Kidney epithelial cell (primary cell): ENCODE data around the gene THPO. TPM values are rescaled to one million over a fixed set of nuclear protein-coding genes. Genes with fewer than 3 reads are reported as not detected.

Experiments
- DNase-seq: peaks from one replicate; pipeline ENCODE4 v3.0.0-alpha.2; 2010; ENCODE audit warnings: low read depth
- H3K27me3 ChIP-seq: 2 replicates; pipeline ENCODE4 v1.6.0; 2011; ENCODE audit warnings: low read length; ENCODE audit not compliant: control insufficient read depth, insufficient read depth
- H3K36me3 ChIP-seq: 2 replicates; pipeline ENCODE4 v1.5.1; 2011; ENCODE audit warnings: low read length; ENCODE audit not compliant: control insufficient read depth, insufficient read depth
- H3K4me3 ChIP-seq: 2 replicates; pipeline ENCODE4 v1.5.1; 2011; ENCODE audit warnings: low read depth, mild to moderate bottlenecking, control low read depth, low read length
- total RNA-seq: library from RNA; depleted of rRNA; stranded (reverse); fragments of >200 nt; gene quantifications from 2 replicates; pipeline ENCODE4 v1.2.3, GENCODE V29; 2015
- TF ChIP-seq, protein P1 (sequence below): IDR thresholded peaks from 2 replicates; pipeline ENCODE4 v1.5.1; 2011; ENCODE audit warnings: mild to moderate bottlenecking, moderate library complexity, low read length, control low read depth, inconsistent platforms; ENCODE audit not compliant: insufficient read depth, poor library complexity, severe bottlenecking

The THPO gene
- total RNA-seq, 1 donor from 2014 or later, result 0.25 TPM

- Histone ChIP-seq H3K36me3 (peaks cover 11% of the 10 kb centered on the region), H3K27me3 (no peaks in the 10 kb centered on the region), H3K4me3 (peak overlapping the region; percentile 61)
- TF ChIP-seq, protein P1, sequence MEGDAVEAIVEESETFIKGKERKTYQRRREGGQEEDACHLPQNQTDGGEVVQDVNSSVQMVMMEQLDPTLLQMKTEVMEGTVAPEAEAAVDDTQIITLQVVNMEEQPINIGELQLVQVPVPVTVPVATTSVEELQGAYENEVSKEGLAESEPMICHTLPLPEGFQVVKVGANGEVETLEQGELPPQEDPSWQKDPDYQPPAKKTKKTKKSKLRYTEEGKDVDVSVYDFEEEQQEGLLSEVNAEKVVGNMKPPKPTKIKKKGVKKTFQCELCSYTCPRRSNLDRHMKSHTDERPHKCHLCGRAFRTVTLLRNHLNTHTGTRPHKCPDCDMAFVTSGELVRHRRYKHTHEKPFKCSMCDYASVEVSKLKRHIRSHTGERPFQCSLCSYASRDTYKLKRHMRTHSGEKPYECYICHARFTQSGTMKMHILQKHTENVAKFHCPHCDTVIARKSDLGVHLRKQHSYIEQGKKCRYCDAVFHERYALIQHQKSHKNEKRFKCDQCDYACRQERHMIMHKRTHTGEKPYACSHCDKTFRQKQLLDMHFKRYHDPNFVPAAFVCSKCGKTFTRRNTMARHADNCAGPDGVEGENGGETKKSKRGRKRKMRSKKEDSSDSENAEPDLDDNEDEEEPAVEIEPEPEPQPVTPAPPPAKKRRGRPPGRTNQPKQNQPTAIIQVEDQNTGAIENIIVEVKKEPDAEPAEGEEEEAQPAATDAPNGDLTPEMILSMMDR, result no peak
- no peak for DNase-seq
Measured at GRCh38 chr3:184335661-184336546, 42.1 kb downstream of the THPO start.

- Histone ChIP-seq H3K27me3 (no peaks in the 10 kb centered on the region), H3K36me3 (peaks cover 11% of the 10 kb centered on the region), H3K4me3 (no peak overlapping the region)
- TF ChIP-seq, protein P1, result no peak
- no peak for DNase-seq
Measured at GRCh38 chr3:184335291-184335660, 42.7 kb downstream of the THPO start.

DNA sequence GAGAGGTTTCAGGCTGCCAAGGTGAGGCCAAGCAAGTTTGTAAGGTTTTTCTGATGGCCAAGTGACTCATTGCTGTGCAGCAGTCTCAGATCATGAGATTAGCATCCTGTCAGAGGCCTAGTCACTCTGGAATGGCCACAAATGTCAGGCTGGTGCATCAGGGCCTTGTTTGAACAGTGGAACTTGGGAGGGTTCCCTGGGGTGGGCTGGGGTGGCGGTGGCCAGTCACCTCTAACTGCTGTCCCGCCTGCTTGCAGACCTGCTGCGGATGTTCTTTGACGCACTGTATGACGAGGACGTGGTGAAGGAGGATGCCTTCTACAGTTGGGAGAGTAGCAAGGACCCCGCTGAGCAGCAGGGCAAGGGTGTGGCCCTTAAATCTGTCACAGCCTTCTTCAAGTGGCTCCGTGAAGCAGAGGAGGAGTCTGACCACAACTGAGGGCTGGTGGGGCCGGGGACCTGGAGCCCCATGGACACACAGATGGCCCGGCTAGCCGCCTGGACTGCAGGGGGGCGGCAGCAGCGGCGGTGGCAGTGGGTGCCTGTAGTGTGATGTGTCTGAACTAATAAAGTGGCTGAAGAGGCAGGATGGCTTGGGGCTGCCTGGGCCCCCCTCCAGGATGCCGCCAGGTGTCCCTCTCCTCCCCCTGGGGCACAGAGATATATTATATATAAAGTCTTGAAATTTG is 43.4 kb downstream of the THPO start:
- peak; percentile 70 for DNase-seq
- TF ChIP-seq, protein P1, result no peak
- Histone ChIP-seq H3K4me3 (no peak overlapping the region), H3K27me3 (no peaks in the 10 kb centered on the region), H3K36me3 (peaks cover 11% of the 10 kb centered on the region)

GRCh38 chr3:184333700-184334099 is 44.3 kb downstream of the THPO start:
- no peak for DNase-seq
- peaks cover 11% of the 10 kb centered on the region for H3K36me3 ChIP-seq
- H3K27me3 ChIP-seq, result no peaks in the 10 kb centered on the region
- H3K4me3 ChIP-seq, result no peak overlapping the region
- TF ChIP-seq, protein P1, result no peak

DNA sequence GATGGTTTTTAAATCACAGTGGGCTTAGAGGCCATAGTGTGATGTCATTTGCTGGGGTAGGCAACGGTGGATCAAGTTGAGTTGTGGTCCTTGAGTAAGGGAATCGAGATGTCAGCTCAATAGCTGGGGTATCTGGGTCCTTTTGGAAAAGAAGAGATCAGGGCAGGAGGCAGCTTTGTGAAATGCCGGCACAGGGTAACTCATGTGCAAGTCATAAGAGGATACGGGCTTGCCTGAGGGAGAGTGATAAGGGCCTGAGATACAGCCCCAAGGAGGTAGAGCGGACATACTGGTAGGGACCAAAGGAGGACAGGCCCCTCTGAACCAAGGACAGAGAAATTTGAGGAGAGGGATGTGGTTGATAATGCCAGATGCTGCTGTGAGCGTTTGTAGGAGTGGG is 44.8 kb downstream of the THPO start:
- Histone ChIP-seq H3K36me3 (peaks cover 12% of the 10 kb centered on the region), H3K27me3 (no peaks in the 10 kb centered on the region), H3K4me3 (no peak overlapping the region)
- DNase-seq, result no peak
- TF ChIP-seq, protein P1, result no peak
